K562 (cell line): ENCODE results near the gene LSM12. TPM values are rescaled to one million over a fixed set of nuclear protein-coding genes. Genes with fewer than 3 reads are reported as not detected.

Experiments
- AFF4 ChIP-seq: sonication (generic); formaldehyde crosslinking; IDR thresholded peaks from 2 replicates; pipeline ENCODE4 v1.8.0; 2023; ENCODE audit warnings: mild to moderate bottlenecking, missing genetic modification reagents
- CBX2 ChIP-seq: fragments of 200-600 bp; sonication (generic); IDR thresholded peaks from one replicate; pipeline ENCODE4 v1.6.1; 2012; ENCODE audit warnings: mild to moderate bottlenecking, low read length, inconsistent platforms; ENCODE audit not compliant: insufficient read depth, poor library complexity, severe bottlenecking
- CREBBP ChIP-seq: IDR thresholded peaks from one replicate; pipeline ENCODE4 v1.6.1; 2012; ENCODE audit warnings: low read depth, mild to moderate bottlenecking, control low read depth, inconsistent platforms, low read length
- MAFF ChIP-seq: IDR thresholded peaks from 2 replicates; pipeline ENCODE4 v1.6.1; 2012; ENCODE audit warnings: low read length, improper control_type of control experiment
- NFATC3 ChIP-seq: fragments of 450-650 bp; IDR thresholded peaks from 2 replicates; pipeline ENCODE4 v1.6.1; 2017; ENCODE audit warnings: mild to moderate bottlenecking
- NONO ChIP-seq, 2 experiments: fragments of 200-400 bp in 1 of 2; fragments of 450-650 bp in 1 of 2; formaldehyde crosslinking in 1 of 2; IDR thresholded peaks; 2 replicates each; pipeline ENCODE4 v1.6.1; 2017; ENCODE audit warnings: low read depth in 2 of 2, mild to moderate bottlenecking in 2 of 2, moderate library complexity in 2 of 2, low read length in 1 of 2
- NR1H2 ChIP-seq: sonication (generic); formaldehyde crosslinking; IDR thresholded peaks from 2 replicates; pipeline ENCODE4 v1.4.0; 2020; ENCODE audit warnings: mild to moderate bottlenecking, missing genetic modification reagents
- POLR2H ChIP-seq: IDR thresholded peaks from 2 replicates; pipeline ENCODE4 v1.6.1; 2016; ENCODE audit warnings: missing genetic modification characterization, low read depth, mild to moderate bottlenecking, control low read depth, missing compliant biosample characterization, moderate library complexity
- RAD21 ChIP-seq, 2 experiments: fragments of 250-450 bp in 1 of 2; fragments of 450-650 bp in 1 of 2; sonication (Bioruptor Pico) in 1 of 2; formaldehyde crosslinking in 1 of 2; IDR thresholded peaks in 1 of 2; conservative IDR thresholded peaks in 1 of 2; 2 replicates each; pipeline versions ENCODE4 v1.4.0 to v1.8.0; 2020 to 2022; ENCODE audit warnings: mild to moderate bottlenecking in 2 of 2, moderate library complexity in 1 of 2
- RBM39 ChIP-seq: fragments of 200-400 bp; formaldehyde crosslinking; optimal IDR thresholded peaks from 2 replicates; pipeline ENCODE3; 2018; ENCODE audit warnings: low read depth, low read length
- RNF2 ChIP-seq: sonication (generic); IDR thresholded peaks from 2 replicates; pipeline ENCODE4 v1.6.1; 2016
- SP2 ChIP-seq: IDR thresholded peaks from 2 replicates; pipeline ENCODE4 v1.6.1; 2011; ENCODE audit warnings: mild to moderate bottlenecking, low read depth, low read length, moderate library complexity; ENCODE audit not compliant: poor library complexity, severe bottlenecking; ENCODE audit errors: extremely low read depth
- STAG1 ChIP-seq: sonication (generic); formaldehyde crosslinking; IDR thresholded peaks from 2 replicates; pipeline ENCODE4 v1.5.0; 2020; ENCODE audit warnings: missing genetic modification reagents, borderline replicate concordance
- TAF1 ChIP-seq: IDR thresholded peaks from 2 replicates; pipeline ENCODE4 v1.6.1; 2011; ENCODE audit warnings: mild to moderate bottlenecking, low read length, moderate library complexity; ENCODE audit not compliant: insufficient read depth, control insufficient read depth, severe bottlenecking; ENCODE audit errors: extremely low read depth
- ZKSCAN1 ChIP-seq: fragments of 150-350 bp; IDR thresholded peaks from 2 replicates; pipeline ENCODE4 v1.6.1; 2016; ENCODE audit warnings: low read depth, low read length
- ZNF143 ChIP-seq: sonication (generic); formaldehyde crosslinking; IDR thresholded peaks from 2 replicates; pipeline ENCODE4 v1.9.0; 2022; ENCODE audit warnings: mild to moderate bottlenecking, missing genetic modification reagents
- ZNF589 ChIP-seq: fragments of 200-800 bp; sonication (Bioruptor generic); IDR thresholded peaks from 2 replicates; pipeline ENCODE4 v1.6.1; 2016; ENCODE audit warnings: low read depth, missing genetic modification characterization, missing compliant biosample characterization
- ZNF764 ChIP-seq: fragments of 250-450 bp; sonication (Bioruptor Pico); IDR thresholded peaks from 2 replicates; pipeline ENCODE4 v1.4.0; 2020; ENCODE audit warnings: low read depth, mild to moderate bottlenecking, moderate library complexity
- polyA plus RNA-seq, 8 experiments: library from polyadenylated mRNA; depleted of rRNA in 4 of 8; stranded (reverse) in 5 of 8; unstranded in 3 of 8; fragments of >200 nt; fragmentation: Nextera tagmentation in 2 of 8; fragmentation: Illumina TruSeq in 1 of 8; extraction: Ambion mirVana in 2 of 8; extraction: Trizol in 1 of 8; gene quantifications; 2 replicates each; pipeline versions ENCODE4 v1.2.1 to v1.2.3, GENCODE V29; 2011 to 2014; ENCODE audit warnings: inconsistent platforms in 1 of 8, missing spikeins in 1 of 8
- total RNA-seq, 7 experiments: library from RNA; depleted of rRNA in 6 of 7; stranded (reverse); fragments of >200 nt in 6 of 7; fragmentation: Illumina TruSeq in 2 of 7; extraction: Trizol in 2 of 7; gene quantifications; 2 replicates each; pipeline versions ENCODE4 v1.2.1 to v1.2.3, GENCODE V29; 2011 to 2021; ENCODE audit warnings: low replicate concordance in 1 of 7
- TF ChIP-seq, protein P1 (sequence below): fragments of 250-450 bp; sonication (Bioruptor Pico); IDR thresholded peaks from 2 replicates; pipeline ENCODE4 v1.5.0; 2022; ENCODE audit warnings: mild to moderate bottlenecking
- TF ChIP-seq, protein P2 (sequence below): fragments of 250-450 bp; sonication (Bioruptor Pico); IDR thresholded peaks from 2 replicates; pipeline ENCODE4 v1.4.0; 2020; ENCODE audit warnings: mild to moderate bottlenecking

Gene LSM12
- total and polyA plus RNA-seq, 9 of the 15 experiments (the other 6 are each of a cell fraction or from before 2014, with no cell fraction given), result 53.0 to 258 (median 89.3) TPM

- TF ChIP-seq POLR2H (tag), result peak; percentile 64; the same call in 1 of the 2 replicates
- peak; percentile 58; the same call in 1 of the 2 replicates for TF ChIP-seq NR1H2
- peak; percentile 78 for TF ChIP-seq TAF1
- peak; percentile 51; the same call in 1 of the 2 replicates for TF ChIP-seq ZNF143 (CRISPR knock-in tag)
- no peak for TF ChIP-seq NONO (IDR thresholded peaks at IDR 0.05; ENCODE audit: low read depth in 2 of 2, low read length in 1 of 2)
- 0 out of 2 replicates have a peak, but pooled peaks have one; percentile 34 for TF ChIP-seq ZKSCAN1
- TF ChIP-seq ZNF764 (CRISPR knock-in tag), result no peak
- TF ChIP-seq RNF2, result peak; percentile 88; the same call in 1 of the 2 replicates
- TF ChIP-seq ZNF589 (CRISPR knock-in tag), result no peak
- TF ChIP-seq, protein P1, sequence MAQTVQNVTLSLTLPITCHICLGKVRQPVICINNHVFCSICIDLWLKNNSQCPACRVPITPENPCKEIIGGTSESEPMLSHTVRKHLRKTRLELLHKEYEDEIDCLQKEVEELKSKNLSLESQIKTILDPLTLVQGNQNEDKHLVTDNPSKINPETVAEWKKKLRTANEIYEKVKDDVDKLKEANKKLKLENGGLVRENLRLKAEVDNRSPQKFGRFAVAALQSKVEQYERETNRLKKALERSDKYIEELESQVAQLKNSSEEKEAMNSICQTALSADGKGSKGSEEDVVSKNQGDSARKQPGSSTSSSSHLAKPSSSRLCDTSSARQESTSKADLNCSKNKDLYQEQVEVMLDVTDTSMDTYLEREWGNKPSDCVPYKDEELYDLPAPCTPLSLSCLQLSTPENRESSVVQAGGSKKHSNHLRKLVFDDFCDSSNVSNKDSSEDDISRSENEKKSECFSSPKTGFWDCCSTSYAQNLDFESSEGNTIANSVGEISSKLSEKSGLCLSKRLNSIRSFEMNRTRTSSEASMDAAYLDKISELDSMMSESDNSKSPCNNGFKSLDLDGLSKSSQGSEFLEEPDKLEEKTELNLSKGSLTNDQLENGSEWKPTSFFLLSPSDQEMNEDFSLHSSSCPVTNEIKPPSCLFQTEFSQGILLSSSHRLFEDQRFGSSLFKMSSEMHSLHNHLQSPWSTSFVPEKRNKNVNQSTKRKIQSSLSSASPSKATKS (CRISPR knock-in tag), result no peak
- no peak for TF ChIP-seq SP2
- TF ChIP-seq RAD21 (CRISPR knock-in tag; conservative IDR thresholded peaks at IDR 0.05 in 1 of 2, IDR thresholded peaks at IDR 0.05 in 1 of 2), result no peak; a peak in 1 of 4 replicates
- no peak for TF ChIP-seq MAFF
- TF ChIP-seq NFATC3, result no peak
- TF ChIP-seq, protein P2, sequence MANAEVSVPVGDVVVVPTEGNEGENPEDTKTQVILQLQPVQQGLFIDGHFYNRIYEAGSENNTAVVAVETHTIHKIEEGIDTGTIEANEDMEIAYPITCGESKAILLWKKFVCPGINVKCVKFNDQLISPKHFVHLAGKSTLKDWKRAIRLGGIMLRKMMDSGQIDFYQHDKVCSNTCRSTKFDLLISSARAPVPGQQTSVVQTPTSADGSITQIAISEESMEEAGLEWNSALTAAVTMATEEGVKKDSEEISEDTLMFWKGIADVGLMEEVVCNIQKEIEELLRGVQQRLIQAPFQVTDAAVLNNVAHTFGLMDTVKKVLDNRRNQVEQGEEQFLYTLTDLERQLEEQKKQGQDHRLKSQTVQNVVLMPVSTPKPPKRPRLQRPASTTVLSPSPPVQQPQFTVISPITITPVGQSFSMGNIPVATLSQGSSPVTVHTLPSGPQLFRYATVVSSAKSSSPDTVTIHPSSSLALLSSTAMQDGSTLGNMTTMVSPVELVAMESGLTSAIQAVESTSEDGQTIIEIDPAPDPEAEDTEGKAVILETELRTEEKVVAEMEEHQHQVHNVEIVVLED, result peak; percentile 64
- TF ChIP-seq CBX2, result no peak
- TF ChIP-seq STAG1 (CRISPR knock-in tag), result no peak
- TF ChIP-seq AFF4, result peak; percentile 49; the same call in 1 of the 2 replicates
- no peak for TF ChIP-seq RBM39
- TF ChIP-seq CREBBP, result no peak
Observed at GRCh38 chr17:44070455-44071197, 4.2 kb upstream of the LSM12 start, which contains the start of gene G6PC3 (continued).
